ENCODE results near the gene CSRP2.

The CSRP2 gene

DNA sequence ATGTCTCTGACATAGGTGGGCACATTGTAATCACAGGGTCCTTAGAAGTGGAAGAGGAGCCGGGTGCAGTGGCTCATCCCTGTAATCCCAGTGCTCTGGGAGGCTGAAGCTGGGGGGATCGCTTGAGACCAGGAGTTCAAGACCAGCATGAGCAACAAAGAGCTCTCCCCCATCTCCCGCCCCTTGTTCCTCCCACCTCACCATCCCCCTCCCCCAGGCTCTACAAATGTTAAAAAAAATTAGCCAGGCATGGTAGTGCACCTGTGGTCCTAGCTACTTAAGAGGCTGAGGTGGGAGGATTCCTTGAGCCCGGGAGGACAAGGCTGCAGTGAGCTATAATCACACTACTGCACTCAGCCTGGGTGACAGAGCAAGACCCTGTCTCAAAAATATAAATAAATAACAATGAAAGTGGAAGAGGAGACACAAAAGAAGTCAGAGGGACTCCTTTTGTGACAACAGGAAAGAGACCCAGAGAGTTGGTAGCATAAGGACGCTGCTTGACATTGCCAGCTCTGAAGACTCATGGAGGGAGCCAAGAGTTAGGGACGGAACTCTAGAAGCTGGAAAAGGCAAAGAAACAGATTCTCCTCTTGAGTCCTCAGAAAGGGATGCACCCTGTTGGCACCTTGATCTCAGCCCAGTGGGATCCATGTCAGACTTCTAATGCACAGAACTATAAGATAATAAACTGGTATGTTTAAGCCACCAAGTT is 29.6 kb upstream of the CSRP2 start:
- H3K4me3 Mint-ChIP-seq: no peak overlapping the region
- intact Hi-C loops (cut with micrococcal nuclease): no loop called here
- no peaks in the 10 kb centered on the region for H3K4me1 Mint-ChIP-seq (ENCODE audit: low read depth)
- H3K36me3 Mint-ChIP-seq (ENCODE audit: low read depth): no peaks in the 10 kb centered on the region
- no peaks in the 10 kb centered on the region for H3K9me3 Mint-ChIP-seq
- no peak overlapping the region for H3K27ac Mint-ChIP-seq
- H3K27me3 Mint-ChIP-seq: no peaks in the 10 kb centered on the region

DNA sequence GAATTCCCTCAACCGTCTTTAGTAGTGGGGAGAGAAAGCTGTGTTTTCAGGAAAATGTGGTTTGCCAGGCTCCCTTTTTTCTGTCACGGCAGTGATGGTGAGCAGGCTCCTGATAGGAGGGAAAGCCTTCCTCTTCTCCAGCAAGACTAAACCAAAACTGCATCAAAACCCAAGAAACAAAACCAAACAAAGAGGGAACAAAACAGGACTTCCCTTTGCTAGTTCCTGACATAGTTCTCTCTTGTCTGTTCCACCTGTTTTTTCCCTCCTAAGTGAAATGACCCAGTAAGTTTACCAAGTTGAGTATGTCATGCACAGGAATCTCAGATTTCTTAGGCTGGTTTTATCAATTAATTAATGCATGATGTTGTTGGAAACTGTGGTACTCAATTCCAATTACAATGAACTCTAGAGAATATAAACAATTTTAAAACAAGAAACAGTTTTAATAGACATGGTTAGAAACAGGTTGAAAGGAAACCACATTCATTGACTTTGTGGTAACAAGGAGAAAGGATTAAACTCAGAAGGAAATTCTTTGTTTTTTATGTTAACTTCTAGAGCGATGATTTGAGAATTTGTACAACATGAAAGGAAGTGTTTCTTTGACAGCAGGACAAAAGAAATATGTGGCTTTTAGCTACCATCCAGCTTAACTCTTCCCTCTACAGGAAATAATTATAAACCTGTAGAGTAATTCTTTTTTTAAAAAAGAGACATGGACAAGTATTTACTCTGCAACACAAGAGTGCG is 23.0 kb upstream of the CSRP2 start:
- H3K9me3 Mint-ChIP-seq: no peaks in the 10 kb centered on the region
- H3K27ac Mint-ChIP-seq: no peak overlapping the region
- H3K4me3 Mint-ChIP-seq: no peak overlapping the region
- no peaks in the 10 kb centered on the region for H3K36me3 Mint-ChIP-seq (ENCODE audit: low read depth)
- no peaks in the 10 kb centered on the region for H3K27me3 Mint-ChIP-seq
- peaks cover 6% of the 10 kb centered on the region for H3K4me1 Mint-ChIP-seq (ENCODE audit: low read depth)
- intact Hi-C loops (cut with micrococcal nuclease): no loop called here

DNA sequence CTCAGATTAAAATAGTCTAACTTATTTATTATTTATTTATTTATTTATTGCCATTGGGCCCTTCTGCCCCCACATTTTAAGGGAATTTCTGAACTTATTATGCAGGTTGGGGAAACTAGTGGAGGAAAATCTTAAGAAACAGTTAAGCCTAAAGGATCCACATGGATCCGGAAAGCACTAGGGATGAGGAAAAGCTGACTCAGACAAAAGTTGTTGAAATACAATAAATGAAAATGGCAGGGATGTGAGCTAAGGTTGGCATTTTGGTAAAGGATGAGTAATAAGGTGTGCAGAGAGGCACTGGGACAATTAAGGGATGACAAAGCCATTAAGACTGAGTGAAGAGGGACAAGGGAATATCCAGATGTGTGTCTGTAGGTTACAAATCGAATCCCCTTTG is 20.7 kb upstream of the CSRP2 start:
- Mint-ChIP-seq H3K4me1 (ENCODE audit: low read depth) (peaks cover 6% of the 10 kb centered on the region), H3K27me3 (no peaks in the 10 kb centered on the region), H3K36me3 (ENCODE audit: low read depth) (no peaks in the 10 kb centered on the region), H3K4me3 (no peak overlapping the region), H3K9me3 (no peaks in the 10 kb centered on the region), H3K27ac (no peak overlapping the region)
- intact Hi-C loops (cut with micrococcal nuclease): no loop called here

GRCh38 chr12:76898442-76898841 is 19.6 kb upstream of the CSRP2 start:
- Mint-ChIP-seq H3K27ac (no peak overlapping the region), H3K9me3 (no peaks in the 10 kb centered on the region)

GRCh38 chr12:76896274-76896673 is 17.5 kb upstream of the CSRP2 start:
- Mint-ChIP-seq H3K27ac (no peak overlapping the region), H3K4me3 (no peak overlapping the region), H3K9me3 (no peaks in the 10 kb centered on the region), H3K36me3 (ENCODE audit: low read depth) (no peaks in the 10 kb centered on the region), H3K4me1 (ENCODE audit: low read depth) (no peaks in the 10 kb centered on the region), H3K27me3 (no peaks in the 10 kb centered on the region)
- intact Hi-C loops (cut with micrococcal nuclease): no loop called here

More at GRCh38 chr12:76898442-76898841, 19.6 kb upstream of the CSRP2 start:
- intact Hi-C loops (cut with micrococcal nuclease): no loop called here
- Mint-ChIP-seq H3K27me3 (no peaks in the 10 kb centered on the region), H3K36me3 (ENCODE audit: low read depth) (no peaks in the 10 kb centered on the region), H3K4me1 (ENCODE audit: low read depth) (peaks cover 6% of the 10 kb centered on the region), H3K4me3 (no peak overlapping the region)

DNA sequence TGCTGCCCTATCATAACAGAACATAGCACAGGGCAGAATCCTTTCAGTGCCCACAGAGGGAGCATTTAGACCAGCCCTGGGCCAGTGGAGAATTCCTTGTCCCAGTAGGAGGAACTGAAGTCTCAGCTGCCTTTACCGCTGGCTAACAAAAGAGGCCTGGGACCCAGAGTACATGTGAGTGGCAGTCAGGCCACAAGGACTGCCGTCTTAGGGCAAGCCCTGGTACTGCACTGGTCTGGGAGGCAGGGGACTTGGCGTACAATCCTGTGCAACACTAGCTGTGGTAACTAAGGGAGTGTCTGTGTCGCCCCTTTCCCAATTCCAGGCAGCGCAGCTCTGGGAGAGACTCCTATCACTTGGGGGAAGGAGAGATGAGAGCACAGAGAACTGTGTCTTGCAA is 17.0 kb upstream of the CSRP2 start:
- no peaks in the 10 kb centered on the region for H3K9me3 Mint-ChIP-seq
- H3K27me3 Mint-ChIP-seq: no peaks in the 10 kb centered on the region

GRCh38 chr12:76891609-76892008 is 12.8 kb upstream of the CSRP2 start:
- Mint-ChIP-seq H3K4me1 (ENCODE audit: low read depth) (no peaks in the 10 kb centered on the region), H3K27ac (no peak overlapping the region), H3K4me3 (no peak overlapping the region), H3K9me3 (no peaks in the 10 kb centered on the region), H3K36me3 (ENCODE audit: low read depth) (no peaks in the 10 kb centered on the region), H3K27me3 (no peaks in the 10 kb centered on the region)
- intact Hi-C loops (cut with micrococcal nuclease): no loop called here

More for the DNA sequence above, 17.0 kb upstream of the CSRP2 start:
- H3K27ac Mint-ChIP-seq: no peak overlapping the region
- H3K36me3 Mint-ChIP-seq (ENCODE audit: low read depth): no peaks in the 10 kb centered on the region
- H3K4me3 Mint-ChIP-seq: no peak overlapping the region
- intact Hi-C loops (cut with micrococcal nuclease): no loop called here
- no peaks in the 10 kb centered on the region for H3K4me1 Mint-ChIP-seq (ENCODE audit: low read depth)

DNA sequence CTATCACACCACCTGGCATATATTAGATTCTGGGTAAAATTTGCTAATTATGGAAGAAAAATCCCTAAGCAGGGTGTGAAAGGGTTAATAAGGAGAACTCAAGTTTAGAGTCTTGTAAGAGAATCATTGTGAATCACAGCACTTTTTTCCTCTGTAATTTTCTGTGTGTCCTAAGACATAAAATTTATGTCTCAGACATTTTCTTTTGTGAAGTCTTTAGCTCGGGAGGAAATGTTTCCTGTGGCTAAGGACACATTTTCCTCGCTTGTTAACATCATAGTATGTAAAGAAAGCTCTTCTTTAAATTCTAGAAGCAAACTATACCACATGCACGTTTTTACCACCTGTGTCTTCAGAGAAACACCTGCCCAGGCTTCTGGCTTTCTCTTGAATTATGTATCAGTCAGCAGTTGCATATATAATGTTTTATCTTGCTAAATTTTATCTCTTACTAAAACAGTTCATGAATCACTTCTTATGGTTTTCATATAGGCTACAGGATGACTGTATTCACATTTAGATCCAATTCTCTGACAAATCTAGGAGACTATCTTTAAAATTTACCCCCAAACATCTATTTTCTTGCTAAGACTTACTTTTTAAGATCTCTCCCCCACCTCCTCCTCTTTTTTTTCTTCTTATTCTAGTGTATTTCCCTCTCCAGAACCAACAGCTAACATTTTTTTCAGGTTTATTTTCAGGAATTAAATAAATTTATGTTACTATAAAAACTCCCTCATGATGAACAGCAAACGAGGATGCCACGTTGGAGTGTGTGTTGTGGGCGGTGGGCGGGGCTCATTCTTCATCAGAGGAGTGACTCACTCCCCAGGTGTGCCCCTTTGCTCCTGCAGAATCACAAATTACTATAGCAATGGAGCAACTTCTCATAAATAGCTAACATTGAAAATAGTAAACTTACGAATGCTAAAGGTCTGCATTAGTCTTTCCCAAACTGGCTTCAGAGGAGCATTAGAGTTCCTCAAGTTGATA is 11.6 kb upstream of the CSRP2 start:
- no peaks in the 10 kb centered on the region for H3K4me1 Mint-ChIP-seq (ENCODE audit: low read depth)
- H3K9me3 Mint-ChIP-seq: no peaks in the 10 kb centered on the region
- H3K4me3 Mint-ChIP-seq: no peak overlapping the region
- no peaks in the 10 kb centered on the region for H3K27me3 Mint-ChIP-seq
- intact Hi-C loops (cut with micrococcal nuclease): no loop called here
- H3K27ac Mint-ChIP-seq: no peak overlapping the region
- H3K36me3 Mint-ChIP-seq (ENCODE audit: low read depth): no peaks in the 10 kb centered on the region

DNA sequence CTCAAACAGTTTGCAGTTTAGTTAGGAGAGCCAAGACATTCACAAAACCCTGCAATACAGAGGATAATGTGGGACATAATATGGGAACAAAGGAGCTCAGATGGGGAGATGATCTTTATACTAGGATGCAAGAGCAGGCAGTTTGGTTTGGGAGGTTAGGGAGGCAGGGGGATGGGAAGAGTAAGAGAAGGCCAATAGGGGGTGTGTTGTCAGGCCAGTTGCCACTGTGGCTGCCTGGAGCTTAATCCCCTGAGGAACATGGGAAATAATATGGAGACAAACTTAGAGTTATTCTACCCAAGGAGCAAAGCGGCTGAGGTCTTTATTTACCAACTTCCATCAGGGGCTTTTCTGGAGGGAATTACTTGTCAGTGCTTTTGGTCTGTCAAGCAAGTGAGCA is 10.0 kb upstream of the CSRP2 start:
- Mint-ChIP-seq H3K27me3 (no peaks in the 10 kb centered on the region), H3K36me3 (ENCODE audit: low read depth) (no peaks in the 10 kb centered on the region), H3K9me3 (no peaks in the 10 kb centered on the region), H3K27ac (no peak overlapping the region), H3K4me3 (no peak overlapping the region), H3K4me1 (ENCODE audit: low read depth) (no peaks in the 10 kb centered on the region)
- intact Hi-C loops (cut with micrococcal nuclease): no loop called here

- intact Hi-C loops (cut with micrococcal nuclease): no loop called here
- H3K4me1 Mint-ChIP-seq (ENCODE audit: low read depth): peaks cover 7% of the 10 kb centered on the region
- peaks cover 24% of the 10 kb centered on the region for H3K27me3 Mint-ChIP-seq
- no peaks in the 10 kb centered on the region for H3K36me3 Mint-ChIP-seq (ENCODE audit: low read depth)
- H3K27ac Mint-ChIP-seq: no peak overlapping the region
- H3K4me3 Mint-ChIP-seq: no peak overlapping the region
- H3K9me3 Mint-ChIP-seq: no peaks in the 10 kb centered on the region
Measured at GRCh38 chr12:76883811-76884210, 5.0 kb upstream of the CSRP2 start.

GRCh38 chr12:76883151-76883550 is 4.3 kb upstream of the CSRP2 start:
- Mint-ChIP-seq H3K4me3 (no peak overlapping the region), H3K4me1 (ENCODE audit: low read depth) (peaks cover 13% of the 10 kb centered on the region), H3K27ac (no peak overlapping the region), H3K36me3 (ENCODE audit: low read depth) (peaks cover 6% of the 10 kb centered on the region), H3K9me3 (no peaks in the 10 kb centered on the region), H3K27me3 (peaks cover 30% of the 10 kb centered on the region)
- intact Hi-C loops (cut with micrococcal nuclease): no loop called here

- Mint-ChIP-seq H3K27me3 (peaks cover 37% of the 10 kb centered on the region), H3K27ac (no peak overlapping the region), H3K4me3 (no peak overlapping the region), H3K36me3 (ENCODE audit: low read depth) (peaks cover 6% of the 10 kb centered on the region), H3K4me1 (ENCODE audit: low read depth) (peaks cover 16% of the 10 kb centered on the region), H3K9me3 (no peaks in the 10 kb centered on the region)
- intact Hi-C loops (cut with micrococcal nuclease): no loop called here
Measured at GRCh38 chr12:76882367-76882766, 3.5 kb upstream of the CSRP2 start.

DNA sequence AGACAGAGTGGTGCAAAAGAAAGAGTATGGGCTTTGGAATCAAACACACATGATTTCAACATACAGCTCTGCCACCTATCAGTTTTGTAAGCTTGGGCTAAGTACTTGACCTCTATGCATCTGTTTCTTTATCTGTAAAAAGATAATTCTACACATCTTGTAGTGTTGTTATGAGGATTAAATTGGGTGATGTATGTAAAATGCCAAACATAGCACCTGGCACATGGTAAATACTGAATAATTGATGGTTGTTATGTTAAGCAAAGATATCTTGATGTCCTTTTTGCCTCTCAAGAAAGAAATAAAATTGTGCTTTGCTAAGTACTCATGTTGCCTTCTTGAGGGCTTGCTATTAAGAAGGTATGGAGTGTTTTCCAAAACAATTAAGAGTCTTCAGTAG is 2.3 kb upstream of the CSRP2 start:
- H3K4me3 Mint-ChIP-seq: no peak overlapping the region
- H3K4me1 Mint-ChIP-seq (ENCODE audit: low read depth): peaks cover 16% of the 10 kb centered on the region
- peaks cover 6% of the 10 kb centered on the region for H3K36me3 Mint-ChIP-seq (ENCODE audit: low read depth)
- no peaks in the 10 kb centered on the region for H3K9me3 Mint-ChIP-seq
- intact Hi-C loops (cut with micrococcal nuclease): no loop called here
- peaks cover 48% of the 10 kb centered on the region for H3K27me3 Mint-ChIP-seq
- H3K27ac Mint-ChIP-seq: no peak overlapping the region

DNA sequence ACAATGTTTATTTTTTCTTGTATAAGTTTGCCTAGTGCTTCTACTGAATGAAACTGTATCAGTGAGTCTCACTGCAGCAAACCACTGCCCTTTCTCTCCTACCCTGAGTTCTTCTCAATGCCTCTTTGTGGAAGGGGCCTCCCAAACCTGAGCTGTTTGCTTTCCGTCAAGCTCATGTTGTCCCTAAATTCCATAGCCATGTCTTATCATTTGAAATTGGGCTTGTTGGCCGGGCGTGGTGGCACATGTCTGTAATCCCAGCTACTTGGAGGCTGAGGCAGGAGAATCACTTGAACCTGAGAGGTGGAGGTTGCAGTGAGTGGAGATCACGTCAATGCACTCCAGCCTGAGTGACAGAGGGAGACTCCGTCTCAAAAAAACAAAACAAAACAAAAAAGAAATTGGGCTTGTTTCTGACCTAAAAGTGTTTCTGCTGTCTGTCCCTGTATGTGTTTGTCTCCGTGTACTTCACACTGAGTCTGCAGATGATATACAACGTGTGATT is 1.8 kb upstream of the CSRP2 start:
- Mint-ChIP-seq H3K4me1 (ENCODE audit: low read depth) (peaks cover 16% of the 10 kb centered on the region), H3K9me3 (no peaks in the 10 kb centered on the region), H3K36me3 (ENCODE audit: low read depth) (peaks cover 6% of the 10 kb centered on the region), H3K27me3 (peaks cover 50% of the 10 kb centered on the region), H3K27ac (no peak overlapping the region), H3K4me3 (no peak overlapping the region)
- intact Hi-C loops (cut with micrococcal nuclease): no loop called here

All from dendritic cell treated with granulocyte-macrophage colony-stimulating factor and Interleukin-4, amounts not matched to agents 40 ng/mL and 50 ng/mL, for 4 days (primary cell).